Activated CD8-positive, alpha-beta memory T cell treated with anti-CD3 and anti-CD28 coated beads, Interleukin-2, amount 50 U/mL, for 48 hours (primary cell): ENCODE measurements around the gene LSM3.

ENCODE experiments used
- DNase-seq: peaks from one replicate; pipeline ENCODE4 v3.0.0-alpha.2; 2020

Gene LSM3

DNA sequence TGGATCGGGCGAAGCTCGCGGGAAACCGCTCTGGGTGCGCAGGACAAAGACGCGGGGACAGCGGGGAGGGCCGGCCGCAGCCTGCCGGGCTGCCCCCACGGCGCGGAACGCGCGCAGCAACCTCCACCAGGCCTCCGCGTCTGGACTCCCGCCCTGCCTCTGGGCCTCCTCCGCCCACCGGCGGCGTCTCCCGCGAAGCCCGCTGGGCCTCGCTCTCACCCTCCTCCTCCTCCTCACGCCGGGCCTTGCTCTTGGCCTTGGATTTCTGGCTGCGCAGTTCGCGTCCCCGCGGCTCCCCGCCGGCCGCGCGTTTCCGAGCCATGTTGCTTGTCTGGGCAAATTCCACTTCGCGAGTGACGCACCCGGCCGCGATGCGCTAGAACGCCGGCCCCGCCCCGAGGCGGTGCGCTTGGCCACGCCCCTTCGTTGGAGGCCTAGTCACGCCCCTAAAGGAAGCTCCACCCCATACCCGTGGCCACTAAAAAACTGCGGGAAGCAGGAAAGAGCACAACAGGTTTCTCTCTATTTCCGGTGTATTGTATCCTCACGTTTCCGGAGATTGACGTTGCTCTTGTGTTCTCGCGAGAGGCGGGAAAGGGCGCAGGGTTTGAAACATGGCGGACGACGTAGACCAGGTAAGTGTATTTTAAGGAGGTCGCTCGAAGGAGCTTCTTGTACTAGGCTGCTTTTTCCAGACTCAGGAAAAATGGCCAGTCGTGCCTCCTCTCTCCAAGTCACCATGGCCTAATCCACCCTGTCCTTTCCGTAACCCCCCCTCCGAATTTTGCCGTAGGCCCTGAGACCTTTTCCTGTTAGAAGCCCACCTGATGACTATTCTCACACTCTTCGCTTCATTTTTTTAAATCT lies at the start of gene LSM3, which contains the start of gene XPC:
LSM3 (plus strand) TSS at position 571 of the 867 bp plus-strand sequence; CDS start at position 615, 44 bp downstream.
XPC (minus strand) TSS at position 355 of the 867 bp plus-strand sequence; CDS start at position 322, 33 bp downstream.
- peak; percentile 98 for DNase-seq

DNA sequence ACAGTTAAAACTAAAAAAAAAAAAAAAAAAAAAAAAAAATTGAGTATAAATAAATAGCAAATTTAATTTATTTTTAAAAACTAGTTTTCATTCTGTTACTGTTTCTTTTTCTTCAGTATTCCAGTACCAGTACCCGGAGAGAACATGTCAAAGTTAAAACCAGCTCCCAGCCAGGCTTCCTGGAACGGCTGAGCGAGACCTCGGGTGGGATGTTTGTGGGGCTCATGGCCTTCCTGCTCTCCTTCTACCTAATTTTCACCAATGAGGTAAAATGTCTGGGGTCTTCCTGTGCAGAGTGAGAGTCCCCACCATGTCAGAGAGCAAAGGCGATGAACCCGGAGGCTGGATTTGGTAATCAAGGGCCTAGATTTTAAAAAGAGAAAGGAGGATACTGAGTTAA lies 49.3 kb upstream of the LSM3 start:
- DNase-seq: no peak

DNA sequence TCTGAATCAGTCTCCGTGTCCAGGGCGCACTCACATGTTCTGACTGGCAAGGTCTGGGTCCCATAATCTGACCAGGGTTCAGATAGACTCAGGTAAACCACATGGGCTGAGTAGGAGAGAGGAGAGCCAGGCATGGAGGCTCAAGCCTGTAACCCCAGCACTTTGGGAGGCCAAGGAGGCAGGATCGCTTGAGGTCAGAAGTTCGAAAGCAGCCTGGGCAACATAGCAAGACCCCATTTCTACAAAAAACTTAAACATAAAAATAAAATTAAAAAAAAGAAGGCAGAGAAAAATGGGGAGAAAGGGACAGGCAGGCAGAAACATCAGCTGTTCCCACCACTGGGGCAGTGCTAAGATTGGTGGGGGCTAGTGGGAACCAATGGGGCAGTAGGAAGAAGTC lies 48.4 kb upstream of the LSM3 start:
- DNase-seq: peak; percentile 32

DNA sequence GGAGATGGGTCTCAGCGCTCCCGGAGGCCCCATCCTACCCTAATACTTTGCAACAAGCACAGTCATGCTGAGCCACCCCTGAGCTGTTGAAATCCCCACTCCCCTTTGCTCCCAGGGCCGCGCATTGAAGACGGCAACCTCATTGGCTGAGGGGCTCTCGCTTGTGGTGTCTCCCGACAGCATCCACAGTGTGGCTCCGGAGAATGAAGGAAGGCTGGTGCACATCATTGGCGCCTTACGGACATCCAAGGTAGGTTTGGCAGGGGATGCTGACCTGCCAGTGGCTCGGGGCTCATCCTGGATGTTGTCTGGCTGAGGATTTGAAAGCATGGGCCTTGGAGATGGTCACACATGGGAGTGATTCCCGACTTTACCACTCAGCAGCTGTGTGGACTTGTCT lies 47.9 kb upstream of the LSM3 start:
- peak; percentile 41 for DNase-seq

DNA sequence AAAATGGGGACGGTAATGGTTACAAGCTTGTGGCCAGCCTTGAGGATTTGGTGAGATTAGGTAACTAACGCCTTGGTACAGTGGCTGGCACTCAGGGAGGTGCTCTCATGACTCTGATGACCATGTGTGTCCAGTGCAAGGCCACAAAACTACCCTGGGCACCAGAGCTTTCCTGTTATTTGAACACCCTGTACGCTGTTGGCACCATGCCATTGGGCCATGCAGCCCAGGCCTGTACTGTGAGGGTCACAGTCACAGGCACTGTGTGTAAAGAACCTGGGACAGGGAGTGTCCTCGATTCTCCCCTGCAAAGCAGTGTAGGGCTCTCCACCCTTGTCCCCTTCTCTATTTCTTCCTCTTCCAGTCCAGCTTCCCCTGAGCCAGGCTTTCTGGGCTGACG lies 47.5 kb upstream of the LSM3 start:
- peak; percentile 33 for DNase-seq

DNA sequence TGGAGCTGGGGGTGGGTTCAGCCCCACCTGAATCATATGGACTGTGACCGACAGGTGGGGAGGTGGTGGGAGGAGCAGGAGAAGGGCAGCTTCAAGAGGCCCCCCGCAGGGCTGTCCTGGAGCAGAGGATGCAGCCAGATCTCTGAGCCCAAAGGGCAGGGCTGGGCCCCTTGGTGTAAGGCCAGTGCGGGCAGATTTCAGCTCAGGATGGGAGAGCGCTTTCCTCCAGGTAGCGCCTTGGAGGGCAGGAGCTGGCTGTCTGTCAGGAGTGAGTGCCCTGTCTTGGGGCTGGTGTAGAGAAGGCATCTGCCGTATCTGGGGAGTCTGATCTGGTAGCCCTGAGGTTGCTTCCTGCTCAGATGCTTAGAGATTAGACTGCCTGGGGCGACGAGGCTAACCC lies 46.5 kb upstream of the LSM3 start:
- DNase-seq: no peak

- no peak for DNase-seq
Measured at GRCh38 chr3:14132689-14133088, 45.9 kb upstream of the LSM3 start.

GRCh38 chr3:14133188-14133800 lies 45.3 kb upstream of the LSM3 start:
- no peak for DNase-seq

DNA sequence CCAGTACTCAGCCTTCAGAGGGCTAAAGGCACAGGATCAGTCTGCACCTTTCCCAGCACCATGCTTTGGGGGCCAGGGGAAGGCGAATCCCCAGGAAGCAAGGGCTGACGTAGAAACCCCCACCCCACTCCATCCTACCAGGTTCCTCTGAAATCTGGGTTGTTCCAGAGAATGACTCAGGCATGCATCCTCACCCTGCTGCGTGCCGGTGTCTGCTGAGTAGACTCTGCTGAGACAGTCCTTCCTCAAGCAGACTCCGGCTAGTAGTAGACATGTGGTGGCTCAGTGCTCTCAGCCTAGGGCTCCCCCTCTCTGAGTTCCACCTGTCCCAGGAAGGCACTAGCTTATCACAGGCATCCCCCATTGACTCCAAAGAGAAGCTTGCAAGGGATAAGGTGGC lies 44.7 kb upstream of the LSM3 start:
- no peak for DNase-seq

- DNase-seq: no peak
Measured at GRCh38 chr3:14134291-14134690, 44.3 kb upstream of the LSM3 start.

DNA sequence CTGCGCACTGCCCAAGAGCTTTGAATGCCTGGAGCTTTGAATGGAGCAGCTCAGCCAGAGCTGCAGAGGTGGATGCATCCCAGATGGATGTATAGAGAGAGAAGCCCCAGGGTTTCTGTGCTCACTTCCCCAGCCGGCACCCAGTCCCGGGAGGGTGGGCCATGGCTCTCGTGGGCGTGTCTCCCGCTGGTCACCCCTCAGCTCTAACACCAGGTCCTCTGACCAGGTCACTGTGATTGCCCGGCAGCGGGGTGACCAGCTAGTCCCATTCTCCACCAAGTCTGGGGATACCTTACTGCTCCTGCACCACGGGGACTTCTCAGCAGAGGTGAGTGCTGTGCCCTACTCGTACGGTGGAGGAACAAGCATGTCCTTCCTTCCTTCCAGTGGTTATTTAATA lies 43.0 kb upstream of the LSM3 start:
- DNase-seq: no peak

GRCh38 chr3:14137004-14137403 lies 41.6 kb upstream of the LSM3 start:
- DNase-seq: no peak

DNA sequence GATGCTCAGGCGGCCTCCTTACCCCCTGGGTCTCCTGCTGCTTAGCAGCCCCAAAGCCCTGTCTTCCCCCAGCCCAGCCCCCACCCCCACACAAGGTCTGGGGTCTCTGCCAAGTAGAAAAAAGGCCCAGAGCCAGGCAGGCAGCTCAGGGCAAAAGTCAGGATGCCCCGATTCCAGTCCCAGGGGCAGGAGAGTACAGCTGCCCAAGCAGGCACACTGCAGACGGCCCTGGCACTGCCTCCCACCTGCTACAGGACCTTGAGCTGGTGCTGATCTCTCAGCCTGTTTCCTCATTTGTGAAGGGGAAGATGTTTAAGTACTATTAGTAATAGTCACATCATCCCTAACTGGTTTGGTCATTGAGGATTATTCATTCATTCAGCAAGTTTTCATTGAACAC lies 41.2 kb upstream of the LSM3 start:
- DNase-seq: no peak

- no peak for DNase-seq
Measured at GRCh38 chr3:14138109-14138877, 40.3 kb upstream of the LSM3 start.

DNA sequence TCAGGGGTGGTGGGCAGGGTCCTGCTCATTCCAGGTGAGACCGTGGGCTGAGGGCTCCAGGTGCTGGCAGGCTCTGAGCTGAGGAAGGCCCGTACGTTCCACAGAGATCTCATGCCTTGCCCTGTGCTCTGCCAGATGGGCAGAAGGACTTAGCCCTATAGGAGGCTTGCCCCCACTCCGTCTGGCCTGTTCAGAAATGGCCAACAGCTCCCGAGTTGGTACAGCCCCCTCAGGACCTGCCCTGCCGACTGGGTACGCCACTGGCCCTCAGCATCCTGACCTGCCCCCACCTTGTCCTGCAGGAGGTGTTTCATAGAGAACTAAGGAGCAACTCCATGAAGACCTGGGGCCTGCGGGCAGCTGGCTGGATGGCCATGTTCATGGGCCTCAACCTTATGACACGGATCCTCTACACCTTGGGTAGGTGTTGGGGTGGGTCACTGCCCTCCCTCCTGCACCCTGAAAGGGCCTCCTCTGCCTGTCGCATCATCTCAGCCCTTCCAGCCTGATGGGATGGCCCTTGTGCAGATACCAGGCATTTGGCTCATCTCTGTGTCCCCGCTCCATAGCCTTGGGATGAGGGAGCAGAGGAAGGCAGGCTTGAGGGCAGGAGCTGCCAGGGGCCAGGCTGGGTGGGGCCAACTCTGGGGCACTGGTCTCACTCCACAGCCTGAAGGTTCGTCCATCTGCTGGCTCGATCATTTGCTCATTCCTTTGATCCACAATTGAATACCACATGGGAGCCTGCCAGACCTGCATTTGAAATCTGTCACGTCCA lies 39.5 kb upstream of the LSM3 start:
- DNase-seq: no peak

DNA sequence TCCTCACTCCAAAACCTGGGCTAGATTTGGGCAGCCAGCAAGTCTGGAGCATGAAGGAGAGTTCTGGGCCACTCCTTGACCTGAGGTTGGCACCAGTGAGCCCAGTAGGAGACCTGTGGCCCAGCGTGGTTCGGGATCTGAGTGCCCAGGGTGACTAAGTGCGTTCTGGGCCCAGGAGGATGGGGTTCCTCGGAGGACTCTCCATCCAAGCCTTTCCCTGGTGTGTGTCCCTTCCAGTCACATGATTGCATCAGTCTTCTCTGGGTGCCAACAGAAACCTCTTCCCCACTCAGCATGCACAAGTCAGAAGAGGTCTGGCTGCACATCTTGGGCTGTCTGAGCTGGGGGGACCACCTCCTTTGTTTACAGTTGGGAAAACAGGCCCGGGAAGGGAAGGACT lies 38.8 kb upstream of the LSM3 start:
- no peak for DNase-seq

DNA sequence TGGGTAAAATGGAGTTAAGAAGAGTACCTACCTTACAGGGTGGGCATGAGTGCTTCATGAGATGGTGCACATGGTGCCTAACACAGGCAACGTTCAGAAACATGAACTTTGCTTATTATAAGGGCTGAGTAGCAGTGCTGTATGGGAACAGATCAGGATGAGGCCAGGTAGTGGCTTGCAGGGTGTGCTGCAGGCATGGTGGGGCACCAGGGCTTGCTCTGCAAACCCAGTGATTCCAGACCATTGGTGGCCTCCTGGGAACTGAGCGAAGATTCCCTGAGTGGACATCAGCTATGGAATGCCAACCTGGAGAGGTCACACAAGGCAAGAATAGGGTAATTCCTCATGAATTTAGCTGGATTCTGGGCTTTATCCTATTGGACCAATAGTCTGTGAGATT lies 37.9 kb upstream of the LSM3 start:
- no peak for DNase-seq

- DNase-seq: no peak
Measured at GRCh38 chr3:14141144-14141543, 37.5 kb upstream of the LSM3 start.

DNA sequence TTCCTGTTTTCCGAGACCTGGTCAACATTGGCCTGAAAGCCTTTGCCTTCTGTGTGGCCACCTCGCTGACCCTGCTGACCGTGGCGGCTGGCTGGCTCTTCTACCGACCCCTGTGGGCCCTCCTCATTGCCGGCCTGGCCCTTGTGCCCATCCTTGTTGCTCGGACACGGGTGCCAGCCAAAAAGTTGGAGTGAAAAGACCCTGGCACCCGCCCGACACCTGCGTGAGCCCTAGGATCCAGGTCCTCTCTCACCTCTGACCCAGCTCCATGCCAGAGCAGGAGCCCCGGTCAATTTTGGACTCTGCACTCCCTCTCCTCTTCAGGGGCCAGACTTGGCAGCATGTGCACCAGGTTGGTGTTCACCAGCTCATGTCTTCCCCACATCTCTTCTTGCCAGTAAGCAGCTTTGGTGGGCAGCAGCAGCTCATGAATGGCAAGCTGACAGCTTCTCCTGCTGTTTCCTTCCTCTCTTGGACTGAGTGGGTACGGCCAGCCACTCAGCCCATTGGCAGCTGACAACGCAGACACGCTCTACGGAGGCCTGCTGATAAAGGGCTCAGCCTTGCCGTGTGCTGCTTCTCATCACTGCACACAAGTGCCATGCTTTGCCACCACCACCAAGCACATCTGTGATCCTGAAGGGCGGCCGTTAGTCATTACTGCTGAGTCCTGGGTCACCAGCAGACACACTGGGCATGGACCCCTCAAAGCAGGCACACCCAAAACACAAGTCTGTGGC lies 36.8 kb upstream of the LSM3 start:
- no peak for DNase-seq

DNA sequence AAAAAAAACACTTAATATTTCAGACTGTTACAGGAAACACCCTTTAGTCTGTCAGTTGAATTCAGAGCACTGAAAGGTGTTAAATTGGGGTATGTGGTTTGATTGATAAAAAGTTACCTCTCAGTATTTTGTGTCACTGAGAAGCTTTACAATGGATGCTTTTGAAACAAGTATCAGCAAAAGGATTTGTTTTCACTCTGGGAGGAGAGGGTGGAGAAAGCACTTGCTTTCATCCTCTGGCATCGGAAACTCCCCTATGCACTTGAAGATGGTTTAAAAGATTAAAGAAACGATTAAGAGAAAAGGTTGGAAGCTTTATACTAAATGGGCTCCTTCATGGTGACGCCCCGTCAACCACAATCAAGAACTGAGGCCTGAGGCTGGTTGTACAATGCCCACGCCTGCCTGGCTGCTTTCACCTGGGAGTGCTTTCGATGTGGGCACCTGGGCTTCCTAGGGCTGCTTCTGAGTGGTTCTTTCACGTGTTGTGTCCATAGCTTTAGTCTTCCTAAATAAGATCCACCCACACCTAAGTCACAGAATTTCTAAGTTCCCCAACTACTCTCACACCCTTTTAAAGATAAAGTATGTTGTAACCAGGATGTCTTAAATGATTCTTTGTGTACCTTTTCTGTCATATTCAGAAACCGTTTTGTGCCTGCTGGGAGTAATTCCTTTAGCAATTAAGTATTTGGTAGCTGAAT lies 35.9 kb upstream of the LSM3 start:
- no peak for DNase-seq
